Activated CD4-positive, alpha-beta memory T cell treated with anti-CD3 and anti-CD28 coated beads, Interleukin-2, amount 10 ng/mL, durations not matched to agents 7 days and 5 days (primary cell): Measurements from ENCODE around the gene TOP3B. TPM values are rescaled to one million over a fixed set of nuclear protein-coding genes. Genes with fewer than 3 reads are reported as not detected.

Source experiments
- CTCF ChIA-PET: fragments of 350-600 bp; sonication (Branson Sonifier 250); formaldehyde crosslinking; loops from one replicate; lab custom pipeline; 2021; ENCODE audit warnings: antibody characterized with exemption, inconsistent platforms; lab: Charles Lee
- POLR2A ChIA-PET: fragments of 350-600 bp; sonication (Branson Sonifier 250); formaldehyde crosslinking; loops from one replicate; lab custom pipeline; 2021; ENCODE audit warnings: antibody characterized with exemption; lab: Charles Lee
- DNase-seq: peaks from one replicate; pipeline ENCODE4 v3.0.0-alpha.2; 2020
- H3K27ac Mint-ChIP-seq: one replicate; pipeline ENCODE4 v1.8.0; 2021; ENCODE audit warnings: mild to moderate bottlenecking, mixed read lengths
- H3K27me3 Mint-ChIP-seq: one replicate; pipeline ENCODE4 v1.8.0; 2021; ENCODE audit warnings: mixed read lengths
- H3K36me3 Mint-ChIP-seq: one replicate; pipeline ENCODE4 v1.8.0; 2021; ENCODE audit warnings: low read depth, mixed read lengths
- H3K4me1 Mint-ChIP-seq: one replicate; pipeline ENCODE4 v1.8.0; 2021; ENCODE audit warnings: mixed read lengths
- H3K4me3 Mint-ChIP-seq: one replicate; pipeline ENCODE4 v1.8.0; 2021; ENCODE audit warnings: mild to moderate bottlenecking, mixed read lengths
- H3K9me3 Mint-ChIP-seq: one replicate; pipeline ENCODE4 v1.8.0; 2021; ENCODE audit warnings: mixed read lengths
- total RNA-seq, 2 experiments: library from RNA; stranded (reverse); gene quantifications; one replicate each; pipeline ENCODE4 v1.2.3, GENCODE V29; 2021

Gene TOP3B
- total RNA-seq, 2 experiments from 2014 or later: 42.6 to 42.7 TPM

DNA sequence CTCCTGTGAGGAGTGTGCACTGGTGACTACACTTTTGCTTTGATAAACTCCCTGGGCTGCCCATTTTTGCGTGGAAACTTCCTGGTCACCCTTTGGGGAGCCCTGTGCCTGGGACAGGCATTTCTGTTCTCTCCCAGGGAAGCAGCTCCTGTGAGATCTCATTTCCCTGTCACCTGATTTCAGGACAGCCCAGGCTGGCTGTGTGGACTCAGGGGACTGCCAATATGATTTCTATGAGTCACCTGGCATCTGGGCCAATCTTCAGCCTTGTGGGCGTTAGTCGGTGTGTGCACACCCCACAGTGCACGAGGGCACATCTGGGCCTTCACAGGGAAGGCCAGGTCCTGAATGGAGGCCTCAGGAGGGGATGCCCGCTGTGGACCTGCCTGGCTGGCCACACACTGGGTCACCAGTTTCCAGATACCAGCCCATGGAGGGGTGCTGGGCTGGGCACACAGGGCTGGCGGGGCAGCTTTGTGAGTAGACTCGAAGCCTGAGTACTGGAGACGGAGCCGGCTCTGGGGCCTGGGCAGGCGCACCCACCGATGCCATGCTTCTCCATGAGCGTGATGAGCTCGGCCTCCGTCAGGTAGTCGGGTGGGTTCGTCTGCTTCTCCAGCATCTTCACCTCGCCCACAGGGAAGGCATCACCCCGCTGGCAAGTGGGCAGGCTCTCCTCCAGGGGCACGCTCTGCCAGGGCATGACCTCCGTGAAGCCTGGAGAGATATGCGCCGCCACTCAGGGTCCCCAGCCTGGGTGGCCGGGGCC, 20.5 kb downstream of the TOP3B start:
- H3K27me3 Mint-ChIP-seq: no peaks in the 10 kb centered on the region
- H3K9me3 Mint-ChIP-seq: no peaks in the 10 kb centered on the region
- ChIA-PET POLR2A (no interaction called here), CTCF (interaction anchor here (1.5 kb wide), 1 partner anchor 10 kb away, joined by 3 read pairs; no protein-coding TSS in a partner anchor)
- peaks cover 18% of the 10 kb centered on the region for H3K36me3 Mint-ChIP-seq
- no peak overlapping the region for H3K4me3 Mint-ChIP-seq
- H3K27ac Mint-ChIP-seq: no peak overlapping the region
- H3K4me1 Mint-ChIP-seq: no peaks in the 10 kb centered on the region
- DNase-seq: no peak

DNA sequence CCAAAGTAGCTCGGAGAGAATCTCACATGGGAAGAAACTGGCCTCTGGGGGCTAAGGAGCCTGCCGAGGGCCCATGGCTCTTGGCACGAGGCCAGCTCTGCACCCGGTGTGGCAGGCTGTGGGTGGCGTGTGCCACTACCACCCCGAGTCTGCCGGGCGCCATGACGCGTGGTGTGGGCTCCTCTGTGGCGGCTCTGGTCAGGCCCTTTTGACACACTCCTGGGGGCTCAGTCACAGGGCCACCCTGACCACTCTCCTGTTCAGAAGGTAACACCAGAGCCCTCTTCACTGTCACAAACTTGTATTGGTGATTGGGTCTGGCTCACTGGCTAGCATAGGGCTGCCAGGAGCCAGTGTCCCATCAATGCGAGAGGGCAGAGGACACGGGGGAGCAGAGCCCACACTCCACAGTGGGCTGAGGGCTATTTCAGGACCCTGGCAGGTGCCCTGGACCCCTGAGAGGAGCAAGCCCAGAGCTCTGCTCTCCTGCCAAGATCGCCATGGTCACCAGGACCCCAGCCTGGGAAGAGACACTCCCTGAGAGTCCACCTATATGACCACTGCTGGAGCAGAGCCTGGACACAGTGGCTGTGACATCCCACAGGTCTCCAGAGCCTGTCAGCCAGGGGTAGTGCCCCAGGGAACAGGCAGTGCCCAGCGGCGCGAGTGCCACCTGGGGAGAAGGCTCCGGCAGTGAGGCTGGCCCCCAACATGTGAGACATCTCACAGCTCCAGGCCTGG, 21.3 kb downstream of the TOP3B start:
- Mint-ChIP-seq H3K36me3 (peaks cover 13% of the 10 kb centered on the region), H3K9me3 (no peaks in the 10 kb centered on the region), H3K4me1 (no peaks in the 10 kb centered on the region), H3K27ac (no peak overlapping the region), H3K27me3 (no peaks in the 10 kb centered on the region), H3K4me3 (no peak overlapping the region)
- CTCF ChIA-PET: no interaction called here
- POLR2A ChIA-PET: no interaction called here
- no peak for DNase-seq

DNA sequence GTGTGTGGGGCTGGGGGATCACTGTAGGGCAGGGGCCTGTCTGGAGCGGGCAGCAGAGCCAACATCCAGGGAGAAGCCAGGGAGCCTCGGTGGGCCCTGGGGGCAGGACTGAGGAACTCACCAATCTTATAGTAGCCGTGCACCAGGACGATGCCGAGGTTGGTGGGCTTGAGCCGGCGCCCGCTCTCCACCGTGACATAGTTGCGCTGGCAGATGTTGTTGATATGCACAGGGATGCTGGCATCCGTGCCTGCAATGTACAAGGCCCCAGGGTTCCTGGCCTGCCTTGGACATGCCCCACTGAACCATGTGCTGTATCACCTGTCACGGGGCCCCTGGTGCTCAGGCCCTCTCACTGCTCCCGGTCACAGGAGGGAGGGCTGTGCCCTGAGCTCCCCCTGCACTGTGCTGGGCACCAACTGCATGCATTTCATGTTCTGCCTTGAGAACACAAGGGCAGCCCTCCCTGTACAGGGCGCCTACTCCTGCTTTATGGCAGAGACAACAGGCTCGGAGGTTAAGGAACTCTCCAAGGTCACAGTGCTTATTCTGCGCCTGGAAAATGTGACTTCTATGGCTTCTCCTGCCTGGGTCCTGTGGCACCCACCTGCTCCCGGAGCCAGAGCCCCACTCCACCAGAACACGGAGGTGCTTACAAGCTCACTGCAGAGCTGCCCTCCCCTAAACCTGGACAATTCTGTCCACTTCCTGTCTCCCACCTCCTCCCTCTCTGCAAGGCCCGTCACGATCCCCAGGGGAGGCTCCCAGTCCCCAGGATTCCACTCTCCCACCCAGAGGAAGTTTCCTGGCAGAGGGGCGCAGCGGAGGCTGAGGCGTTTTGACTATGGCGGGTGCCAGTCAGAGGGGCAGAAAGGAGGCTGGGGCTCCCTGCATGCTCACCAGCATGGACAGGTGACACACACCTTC, 22.1 kb downstream of the TOP3B start:
- no peak for DNase-seq
- peaks cover 13% of the 10 kb centered on the region for H3K36me3 Mint-ChIP-seq
- no peaks in the 10 kb centered on the region for H3K4me1 Mint-ChIP-seq
- no peak overlapping the region for H3K27ac Mint-ChIP-seq
- CTCF ChIA-PET: no interaction called here
- no peaks in the 10 kb centered on the region for H3K9me3 Mint-ChIP-seq
- no peak overlapping the region for H3K4me3 Mint-ChIP-seq
- H3K27me3 Mint-ChIP-seq: no peaks in the 10 kb centered on the region
- POLR2A ChIA-PET: no interaction called here

DNA sequence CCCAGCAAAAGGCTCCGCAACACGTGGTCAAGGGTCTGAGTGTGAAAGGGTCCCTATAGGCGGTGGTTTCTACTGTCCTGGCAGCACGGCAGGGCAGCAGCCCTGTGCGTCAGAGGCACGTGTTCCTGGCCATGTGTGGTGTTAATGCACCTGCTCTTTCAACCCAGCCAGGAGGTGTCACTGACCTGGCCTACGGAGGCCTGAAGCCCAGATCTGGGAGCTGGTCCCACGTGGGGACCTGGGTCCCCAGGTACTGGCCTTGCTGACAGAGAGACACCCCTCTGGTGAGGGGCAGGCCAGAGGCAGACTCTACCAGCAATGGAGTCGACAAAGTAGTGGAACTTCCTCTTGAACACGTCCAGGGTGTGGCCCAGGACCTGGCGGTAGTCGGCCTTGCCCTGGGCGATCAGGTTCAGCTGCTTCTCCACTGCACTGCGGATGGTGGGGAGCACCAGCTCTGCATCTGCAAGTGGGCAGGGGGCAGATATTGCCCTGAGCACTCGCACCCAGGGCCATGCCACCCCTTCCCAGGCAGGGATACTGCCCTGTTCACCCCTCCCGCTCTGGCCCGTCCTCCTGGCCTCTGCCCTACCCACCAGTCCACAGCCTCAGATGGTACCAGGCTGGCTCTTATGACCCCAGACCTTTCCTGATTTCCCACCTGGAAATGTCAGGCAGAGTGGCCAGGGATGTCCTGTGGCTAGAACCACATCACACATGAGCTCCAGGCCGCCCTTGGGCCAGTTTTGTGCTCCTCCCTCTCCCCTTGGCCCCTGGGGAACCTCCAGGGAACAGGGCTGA, 23.1 kb downstream of the TOP3B start:
- H3K27me3 Mint-ChIP-seq: no peaks in the 10 kb centered on the region
- ChIA-PET POLR2A (no interaction called here), CTCF (interaction anchor here (0.5 kb wide), 1 partner anchor 187 kb away, joined by 3 read pairs; no protein-coding TSS in a partner anchor)
- H3K9me3 Mint-ChIP-seq: no peaks in the 10 kb centered on the region
- no peaks in the 10 kb centered on the region for H3K4me1 Mint-ChIP-seq
- H3K36me3 Mint-ChIP-seq: peaks cover 10% of the 10 kb centered on the region
- H3K4me3 Mint-ChIP-seq: no peak overlapping the region
- DNase-seq: no peak
- H3K27ac Mint-ChIP-seq: no peak overlapping the region

DNA sequence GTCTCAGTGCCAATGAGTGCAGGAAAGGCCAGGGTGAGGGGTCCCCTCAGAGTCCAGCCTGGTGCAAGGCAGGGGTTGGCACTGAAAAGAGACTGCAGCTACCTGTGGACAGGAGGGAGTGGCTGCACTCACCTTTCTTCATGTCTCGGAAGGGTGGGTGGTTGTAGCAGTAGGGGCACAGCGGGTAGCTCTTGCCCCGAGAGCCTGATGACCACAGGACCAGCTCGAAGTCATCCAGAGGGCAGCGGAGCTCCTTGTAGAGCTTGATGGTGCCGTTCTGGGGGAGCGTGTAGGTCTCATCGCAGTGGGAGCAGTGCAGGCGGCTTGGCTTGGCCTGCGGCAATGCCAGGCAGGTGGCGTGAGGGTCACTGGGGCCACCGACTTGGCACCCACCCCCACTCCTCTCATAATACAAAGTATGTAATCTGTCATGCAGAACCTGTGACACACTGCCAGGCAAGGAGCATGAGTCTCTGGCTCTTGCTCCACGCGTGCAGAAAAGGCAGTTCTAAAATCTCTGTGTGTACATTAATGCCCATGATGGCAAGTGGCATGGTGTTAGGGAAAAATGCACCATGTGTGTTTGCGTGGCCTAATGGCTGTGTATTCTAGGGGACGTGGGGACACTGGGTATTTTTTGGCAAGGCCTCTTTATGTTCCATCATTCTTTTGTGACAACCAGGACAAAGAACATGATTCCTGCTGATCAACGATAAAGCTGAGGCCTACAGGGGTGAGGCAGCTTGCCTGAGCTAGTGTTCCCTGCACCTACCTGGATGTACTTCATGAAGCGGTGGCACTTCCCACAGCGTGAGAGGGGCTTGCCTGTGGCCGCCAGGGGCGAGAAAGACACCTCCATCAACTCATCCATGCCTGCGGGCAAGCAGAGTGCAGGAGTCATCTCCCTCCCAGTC, 24.0 kb downstream of the TOP3B start:
- Mint-ChIP-seq H3K36me3 (peaks cover 7% of the 10 kb centered on the region), H3K9me3 (no peaks in the 10 kb centered on the region), H3K4me1 (no peaks in the 10 kb centered on the region), H3K27me3 (no peaks in the 10 kb centered on the region), H3K4me3 (no peak overlapping the region), H3K27ac (no peak overlapping the region)
- ChIA-PET POLR2A (interaction anchor here (1.2 kb wide), 1 partner anchor 12 kb away, joined by 3 read pairs; no protein-coding TSS in a partner anchor), CTCF (no interaction called here)
- no peak for DNase-seq

DNA sequence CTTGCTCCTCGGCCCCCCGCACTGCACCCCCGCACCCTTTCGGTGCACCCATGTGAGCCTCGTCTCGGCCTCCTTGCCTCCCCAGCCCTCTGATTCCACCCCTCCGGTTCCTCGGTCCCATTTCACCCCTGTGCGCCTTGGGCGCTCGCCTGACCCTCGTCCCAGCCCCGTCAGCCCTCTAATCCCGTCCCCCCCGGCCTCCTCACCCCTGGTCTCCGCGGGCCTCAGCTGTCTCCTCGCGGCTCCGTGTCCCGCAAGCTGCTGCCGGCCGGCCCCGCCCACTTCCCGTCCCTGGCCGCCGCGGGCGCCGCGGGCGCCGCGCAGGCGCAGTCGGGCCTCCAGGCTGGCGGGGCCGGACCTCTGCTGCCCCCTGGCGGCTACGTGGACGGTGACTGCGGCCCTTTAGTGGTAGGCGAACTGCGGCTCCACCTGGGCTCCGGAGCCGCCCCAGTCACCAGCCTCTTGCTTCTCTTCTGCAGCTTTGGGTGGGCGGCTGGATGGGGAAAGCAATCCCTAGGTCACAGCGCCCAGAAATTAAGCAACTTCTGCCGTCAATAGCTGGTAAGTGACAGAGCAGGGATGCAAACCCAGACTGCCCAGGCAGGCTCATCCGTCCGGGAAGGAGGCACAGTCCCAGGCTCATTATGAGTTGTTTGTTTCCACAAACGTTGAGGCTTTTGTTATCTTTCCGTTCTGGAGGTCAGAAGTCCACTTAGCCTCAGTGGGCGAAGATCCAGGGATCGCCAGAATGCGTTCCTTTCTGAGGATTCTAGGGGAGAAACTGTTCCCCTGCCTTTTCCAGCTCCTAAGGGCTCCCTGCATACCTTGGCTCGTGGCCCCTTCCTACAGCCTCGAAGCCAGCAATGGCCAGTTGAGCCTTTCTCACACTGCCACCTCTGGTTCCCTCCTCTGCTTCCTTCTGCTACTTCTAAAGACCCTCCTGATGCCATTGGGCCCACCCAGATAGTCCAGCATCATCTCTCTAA, 29.7 kb downstream of the TOP3B start, which contains the start of gene PPM1F:
TSS of gene PPM1F (minus strand) at position 263 of the 986 bp plus-strand sequence. CDS start 6,800 bp downstream, outside the sequence.
- peak; percentile 92 for DNase-seq
- Mint-ChIP-seq H3K36me3 (no peaks in the 10 kb centered on the region), H3K9me3 (no peaks in the 10 kb centered on the region), H3K27ac (peak within 1 kb of the TSS; percentile 64), H3K4me1 (peaks cover 10% of the 10 kb centered on the region), H3K27me3 (no peaks in the 10 kb centered on the region), H3K4me3 (peak within 1 kb of the TSS; percentile 78)
- ChIA-PET POLR2A (interaction anchor here (0.7 to 1.6 kb wide), 6 partner anchors 12 to 239 kb away, joined by 3 to 4 read pairs (median 4); no protein-coding TSS in a partner anchor), CTCF (interaction anchor here (0.6 to 6.5 kb wide), 13 partner anchors 10 to 324 kb away, joined by 3 to 48 read pairs (median 5); partner anchors contain the start of genes PPIL2, TOP3B and YDJC)

DNA sequence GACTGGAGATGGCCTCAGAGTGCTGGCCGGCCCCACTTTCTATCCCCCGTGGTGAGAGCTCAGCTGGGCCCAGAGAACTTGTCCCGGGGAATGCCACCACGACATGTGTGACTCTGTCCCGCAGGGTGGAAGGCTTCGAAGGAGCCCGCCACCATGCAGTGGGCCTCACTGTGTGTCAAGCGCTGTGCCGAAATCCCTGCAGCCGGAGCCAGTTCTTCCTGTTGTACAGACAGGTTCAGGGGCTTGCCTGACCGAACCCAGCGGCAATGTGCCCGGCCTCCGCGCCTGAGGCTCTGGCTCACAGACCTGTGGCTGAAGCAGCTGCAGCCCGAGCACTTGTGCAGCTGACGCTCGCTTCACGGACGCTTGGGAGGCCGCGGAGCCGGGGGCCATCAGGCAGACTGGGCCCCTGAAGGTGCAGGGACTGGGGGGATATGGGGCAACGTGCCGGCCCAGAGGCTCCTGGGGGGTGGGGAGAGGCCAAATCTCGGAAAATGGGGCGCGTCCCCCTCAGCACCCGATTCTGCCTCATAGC, 30.6 kb downstream of the TOP3B start:
- Mint-ChIP-seq H3K4me1 (peaks cover 10% of the 10 kb centered on the region), H3K4me3 (peak overlapping the region; percentile 78), H3K27ac (no peak overlapping the region), H3K36me3 (no peaks in the 10 kb centered on the region), H3K27me3 (no peaks in the 10 kb centered on the region), H3K9me3 (no peaks in the 10 kb centered on the region)
- DNase-seq: peak; percentile 20
- ChIA-PET POLR2A (interaction anchor here (1.0 to 1.2 kb wide), 3 partner anchors 11 to 238 kb away, joined by 3 to 4 read pairs (median 4); no protein-coding TSS in a partner anchor), CTCF (interaction anchor here (0.6 to 6.5 kb wide), 11 partner anchors 9 to 286 kb away, joined by 3 to 48 read pairs (median 5); partner anchors contain the start of genes PPIL2 and TOP3B)

DNA sequence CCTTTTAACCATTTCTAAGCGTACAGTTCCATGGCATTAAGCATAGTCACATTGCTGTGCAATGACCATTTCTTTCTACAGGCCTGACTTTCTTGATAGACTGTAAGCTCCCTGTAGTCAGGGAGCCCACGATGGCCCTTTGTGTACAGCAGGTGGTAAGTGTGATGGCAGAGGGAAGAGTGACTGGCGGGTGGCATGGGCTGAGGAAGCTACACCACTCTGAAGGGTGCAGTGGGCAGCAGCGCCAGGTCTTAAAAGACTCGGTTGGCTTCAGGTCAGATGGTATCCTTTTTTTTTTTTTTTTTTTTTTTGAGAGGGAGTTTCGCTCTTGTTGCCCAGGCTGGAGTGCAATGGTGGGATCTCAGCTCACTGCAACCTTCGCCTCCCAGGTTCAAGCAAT, 31.5 kb downstream of the TOP3B start:
- no peak for DNase-seq
- ChIA-PET CTCF (interaction anchor here (6.5 kb wide), 1 partner anchor 13 kb away, joined by 48 read pairs; no protein-coding TSS in a partner anchor), POLR2A (no interaction called here)
- H3K4me1 Mint-ChIP-seq: peaks cover 10% of the 10 kb centered on the region
- peak overlapping the region; percentile 17 for H3K4me3 Mint-ChIP-seq
- no peaks in the 10 kb centered on the region for H3K36me3 Mint-ChIP-seq
- H3K9me3 Mint-ChIP-seq: no peaks in the 10 kb centered on the region
- H3K27me3 Mint-ChIP-seq: no peaks in the 10 kb centered on the region
- H3K27ac Mint-ChIP-seq: no peak overlapping the region

DNA sequence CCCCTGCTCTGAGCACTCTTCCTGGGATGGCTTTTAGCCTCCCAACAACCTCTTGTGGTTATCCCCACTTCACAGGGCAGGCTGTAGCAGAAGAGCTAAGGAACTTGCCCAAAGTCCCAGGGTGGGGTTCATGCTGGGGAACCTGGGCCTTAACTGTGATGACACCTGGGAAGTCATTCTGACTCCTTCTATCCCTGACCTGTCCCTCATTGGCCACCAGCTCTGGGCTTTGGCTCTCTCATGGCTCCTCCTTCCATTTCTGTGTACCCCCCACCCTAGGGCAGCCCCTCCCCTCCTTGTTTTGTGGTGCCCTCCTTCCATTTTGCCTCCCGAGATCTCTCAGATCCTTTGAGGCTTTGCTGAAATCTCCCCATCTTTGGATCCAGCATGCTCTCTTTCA, 32.6 kb downstream of the TOP3B start:
- Mint-ChIP-seq H3K4me1 (peaks cover 10% of the 10 kb centered on the region), H3K27me3 (no peaks in the 10 kb centered on the region), H3K36me3 (no peaks in the 10 kb centered on the region), H3K4me3 (no peak overlapping the region), H3K27ac (no peak overlapping the region), H3K9me3 (no peaks in the 10 kb centered on the region)
- no peak for DNase-seq
- CTCF ChIA-PET: interaction anchor here (1.4 to 6.5 kb wide), 2 partner anchors 11 to 22 kb away, joined by 3 to 48 read pairs; no protein-coding TSS in a partner anchor
- POLR2A ChIA-PET: interaction anchor here (1.1 kb wide), 1 partner anchor 12 kb away, joined by 3 read pairs; no protein-coding TSS in a partner anchor

DNA sequence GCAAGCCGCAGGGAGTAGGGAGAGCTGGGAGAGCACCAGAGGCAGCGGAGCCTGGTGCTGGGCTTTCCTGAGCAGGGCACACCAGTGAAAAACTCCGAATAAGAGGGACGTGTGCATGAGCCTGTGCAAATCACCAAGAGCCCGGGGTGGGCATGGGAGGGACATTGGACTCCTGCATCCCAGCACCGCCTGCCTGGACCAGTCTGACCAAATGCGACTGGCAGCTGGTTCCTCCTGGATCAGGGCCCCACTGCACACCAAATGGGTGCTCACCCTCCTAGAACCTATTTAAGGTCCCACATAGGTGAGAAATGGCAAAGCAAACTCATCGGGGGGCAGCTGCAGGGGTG, 33.0 kb downstream of the TOP3B start:
- no peaks in the 10 kb centered on the region for H3K36me3 Mint-ChIP-seq
- POLR2A ChIA-PET: interaction anchor here (1.1 kb wide), 1 partner anchor 12 kb away, joined by 3 read pairs; no protein-coding TSS in a partner anchor

More for the DNA sequence above, 33.0 kb downstream of the TOP3B start:
- Mint-ChIP-seq H3K4me1 (peaks cover 10% of the 10 kb centered on the region), H3K27me3 (no peaks in the 10 kb centered on the region), H3K9me3 (no peaks in the 10 kb centered on the region), H3K4me3 (no peak overlapping the region), H3K27ac (no peak overlapping the region)
- DNase-seq: no peak
- CTCF ChIA-PET: interaction anchor here (1.4 to 6.5 kb wide), 2 partner anchors 11 to 23 kb away, joined by 3 to 48 read pairs; no protein-coding TSS in a partner anchor
